Measurements from ENCODE around the gene DIS3L2.

DNA sequence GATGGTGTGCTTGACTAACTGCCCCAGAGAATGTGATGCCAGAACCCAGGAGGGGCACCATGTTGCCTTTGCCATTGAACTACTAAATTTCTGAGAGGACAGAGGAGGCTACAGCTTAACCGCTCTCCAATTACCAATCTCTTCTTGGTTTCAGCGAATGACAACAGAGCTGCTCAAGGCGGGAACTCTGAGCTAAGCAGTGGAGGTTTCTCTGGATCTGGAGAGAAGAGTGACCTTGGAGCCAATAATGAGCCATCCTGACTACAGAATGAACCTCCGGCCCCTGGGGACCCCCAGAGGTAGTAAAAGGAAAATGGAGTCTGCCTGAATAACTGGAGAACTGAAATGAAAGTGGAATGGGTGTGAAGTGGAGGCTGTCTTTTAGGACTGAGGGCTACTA lies 53.2 kb downstream of the DIS3L2 start:
- TF ChIP-seq CTCF (IDR thresholded peaks at IDR 0.05) (no peak), POLR2A (IDR thresholded peaks at IDR 0.05) (no peak)
